HG02970 (cell line): ENCODE measurements around the gene OR6J1.
"Not testable (repeated sequence)": the region's sequence is repeated elsewhere in the genome, so short reads cannot be mapped to it uniquely, and the experiment has no call there.

Experiments used
- ATAC-seq: cut with Tn5 transposase; IDR thresholded peaks from one replicate; pipeline ENCODE4 v1.9.1; 2021; ENCODE audit warnings: mild to moderate bottlenecking, moderate library complexity, moderate number of reproducible peaks; ENCODE audit not compliant: unreplicated experiment, low FRiP score

Gene OR6J1

GRCh38 chr14:22651586-22651985, 7.4 kb upstream of the OR6J1 start:
- no peak for ATAC-seq

DNA sequence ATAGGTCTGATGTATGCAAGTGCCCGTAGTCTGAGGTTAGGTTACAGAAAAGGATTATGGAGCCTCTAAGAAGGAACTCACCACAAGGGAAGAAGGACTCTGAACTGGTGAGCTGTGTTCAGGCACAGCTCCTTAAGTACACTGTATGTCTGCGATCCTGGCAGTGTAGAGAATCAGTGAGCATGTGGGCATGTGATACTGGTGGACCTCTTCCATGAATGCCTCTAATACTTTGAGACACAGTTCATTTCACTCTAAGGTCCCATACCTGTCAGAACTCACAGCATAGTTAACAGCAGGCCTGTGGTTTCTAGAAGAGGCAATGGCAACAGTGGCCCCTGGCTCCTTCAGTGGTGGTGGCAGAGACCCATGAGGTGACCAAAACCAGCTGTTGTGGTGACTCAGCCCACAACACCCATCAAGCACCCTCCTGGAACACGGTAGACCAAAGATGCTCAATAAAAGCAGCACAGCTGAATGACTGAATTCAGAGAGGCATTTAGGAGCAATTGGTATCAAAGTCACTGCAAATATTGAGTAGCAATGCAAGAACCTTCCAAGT, 6.9 kb upstream of the OR6J1 start:
- ATAC-seq, result no peak

- no peak for ATAC-seq
Measured at GRCh38 chr14:22650046-22650739, 6.0 kb upstream of the OR6J1 start.

GRCh38 chr14:22648506-22648905, 4.4 kb upstream of the OR6J1 start:
- ATAC-seq, result no peak

DNA sequence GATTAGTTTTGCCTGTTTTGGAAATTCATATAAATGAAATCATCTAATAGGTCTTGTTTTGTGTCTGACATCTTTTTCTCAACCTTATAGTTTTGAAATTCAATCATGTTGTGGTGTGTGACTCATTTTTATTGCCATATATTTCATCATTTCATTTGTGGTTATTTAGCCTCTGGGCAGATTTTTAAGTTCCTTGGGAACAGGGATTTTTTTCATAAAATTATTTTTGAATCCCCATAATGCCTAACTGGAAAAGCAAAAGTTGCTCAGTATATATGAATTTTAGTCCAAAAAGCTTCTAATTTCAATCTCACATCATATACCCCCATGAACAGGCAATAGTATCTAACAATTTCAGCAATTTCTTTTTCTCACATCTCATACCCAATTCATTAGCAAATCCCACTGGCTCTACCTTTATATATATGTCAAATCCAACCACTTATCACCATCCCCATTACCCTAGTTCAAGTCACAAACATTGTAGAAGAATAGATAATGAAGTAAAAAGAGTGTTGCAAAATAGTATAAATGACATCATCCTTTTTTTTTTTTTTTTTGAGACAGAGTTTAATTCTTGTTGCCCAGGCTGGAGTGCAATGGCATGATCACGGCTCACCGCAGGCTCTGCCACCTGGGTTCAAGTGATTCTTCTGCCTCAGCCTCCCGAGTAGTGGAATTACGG, 2.6 kb upstream of the OR6J1 start:
- ATAC-seq, result no peak

GRCh38 chr14:22641846-22642245, 2.3 kb downstream of the OR6J1 start:
- ATAC-seq, result no peak

GRCh38 chr14:22640192-22640591, 4.0 kb downstream of the OR6J1 start:
- no peak for ATAC-seq

DNA sequence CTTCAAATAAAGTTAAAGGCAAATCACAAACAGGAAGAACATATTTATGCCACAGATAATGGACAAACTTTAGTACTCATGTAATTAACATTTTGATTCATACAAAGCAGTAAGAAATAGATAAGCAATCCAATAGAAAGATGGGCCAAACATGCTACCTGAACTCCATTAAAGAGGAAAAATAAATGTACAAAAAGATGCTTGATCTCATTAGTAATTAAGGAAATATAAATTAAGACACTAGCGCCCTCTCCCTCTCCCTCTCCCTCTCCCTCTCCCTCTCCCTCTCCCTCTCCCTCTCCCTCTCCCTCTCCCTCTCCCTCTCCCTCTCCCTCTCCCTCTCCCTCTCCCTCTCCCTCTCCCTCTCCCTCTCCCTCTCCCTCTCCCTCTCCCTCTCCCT, 8.2 kb downstream of the OR6J1 start:
- not testable (repeated sequence) for ATAC-seq

- no peak for ATAC-seq
Measured at GRCh38 chr14:22634233-22634900, 9.8 kb downstream of the OR6J1 start.

GRCh38 chr14:22630486-22630885, 13.7 kb downstream of the OR6J1 start:
- ATAC-seq, result no peak

- ATAC-seq, result no peak
Measured at GRCh38 chr14:22630066-22630465, 14.1 kb downstream of the OR6J1 start.

DNA sequence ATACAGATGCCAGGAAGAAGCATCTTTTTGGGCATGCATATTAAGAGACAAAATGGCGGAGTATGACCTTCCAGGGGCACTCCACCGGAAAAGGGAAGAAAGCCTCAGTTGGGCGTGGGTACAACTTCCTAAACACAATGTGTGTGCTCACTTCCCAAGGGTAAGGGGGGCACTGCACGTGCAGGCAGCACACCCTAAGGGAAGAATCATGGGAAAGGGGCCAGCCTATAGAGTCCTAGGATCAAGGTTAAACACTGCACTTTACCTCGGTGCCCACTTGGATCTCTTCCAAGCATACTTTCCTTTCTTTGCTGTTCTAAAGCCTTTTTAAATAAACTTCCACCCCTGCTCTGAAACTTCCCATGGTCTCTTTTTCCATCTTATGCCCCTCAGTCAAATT, 14.8 kb downstream of the OR6J1 start:
- no peak for ATAC-seq

- ATAC-seq, result no peak
Measured at GRCh38 chr14:22627506-22628263, 16.5 kb downstream of the OR6J1 start.

- ATAC-seq, result no peak
Measured at GRCh38 chr14:22626590-22626989, 17.6 kb downstream of the OR6J1 start.

- no peak for ATAC-seq
Measured at GRCh38 chr14:22623047-22623446, 21.1 kb downstream of the OR6J1 start.

DNA sequence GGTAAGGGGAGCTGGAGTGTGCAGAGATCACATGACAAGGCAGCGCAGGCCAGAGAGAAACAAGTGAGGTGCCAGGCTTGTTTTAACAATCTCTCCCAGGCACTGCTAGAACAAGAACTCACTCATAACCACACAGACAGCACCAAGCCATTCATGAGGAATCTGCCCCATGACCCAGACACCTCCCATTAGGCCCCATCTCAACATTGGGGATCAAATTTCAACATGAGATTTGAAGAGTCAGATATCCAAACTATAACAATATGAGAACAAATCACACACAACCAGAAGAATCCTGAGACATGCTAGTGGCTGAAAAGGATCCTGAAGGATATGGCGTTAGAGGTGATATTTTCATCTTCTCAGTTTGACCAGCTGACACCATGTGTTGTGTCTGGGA, 21.9 kb downstream of the OR6J1 start:
- no peak for ATAC-seq

DNA sequence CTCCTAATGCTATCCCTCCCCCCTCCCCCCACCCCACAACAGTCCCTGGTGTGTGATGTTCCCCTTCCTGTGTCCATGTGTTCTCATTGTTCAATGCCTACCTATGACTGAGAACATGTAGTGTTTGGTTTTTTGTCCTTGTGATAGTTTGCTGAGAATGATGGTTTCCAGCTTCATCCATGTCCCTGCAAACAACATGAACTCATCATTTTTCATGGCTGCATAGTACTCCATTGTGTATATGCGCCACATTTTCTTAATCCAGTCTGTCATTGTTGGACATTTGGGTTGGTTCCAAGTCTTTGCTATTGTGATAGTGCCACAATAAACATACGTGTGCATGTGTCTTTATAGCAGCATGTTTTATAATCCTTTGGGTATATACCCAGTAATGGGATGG, 28.4 kb downstream of the OR6J1 start:
- ATAC-seq, result not testable (repeated sequence)

- no peak for ATAC-seq
Measured at GRCh38 chr14:22614240-22614799, 29.8 kb downstream of the OR6J1 start.

DNA sequence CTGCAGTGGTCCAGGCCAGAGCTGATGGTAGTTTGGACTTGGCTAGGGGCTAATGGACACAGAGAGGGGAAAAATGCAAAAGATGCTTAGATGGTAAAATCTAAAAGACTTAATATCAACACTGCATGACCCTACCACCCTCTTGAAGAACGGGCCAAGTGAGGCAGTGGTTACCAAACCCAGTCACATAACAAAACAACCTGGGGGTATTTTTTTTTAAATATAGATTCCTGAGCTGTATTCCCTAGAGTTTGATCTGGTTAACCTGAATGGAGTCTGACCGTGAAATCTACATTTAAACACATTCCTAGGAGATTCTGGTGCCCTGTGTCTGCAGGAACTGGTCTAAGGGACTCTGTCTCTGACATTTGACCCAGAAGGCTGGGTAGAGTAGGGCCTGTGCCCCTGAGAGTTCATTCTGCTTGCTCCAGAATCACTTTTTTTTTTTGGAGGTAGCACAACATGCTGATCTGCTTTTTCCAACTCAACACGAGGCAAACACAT, 30.4 kb downstream of the OR6J1 start:
- no peak for ATAC-seq

DNA sequence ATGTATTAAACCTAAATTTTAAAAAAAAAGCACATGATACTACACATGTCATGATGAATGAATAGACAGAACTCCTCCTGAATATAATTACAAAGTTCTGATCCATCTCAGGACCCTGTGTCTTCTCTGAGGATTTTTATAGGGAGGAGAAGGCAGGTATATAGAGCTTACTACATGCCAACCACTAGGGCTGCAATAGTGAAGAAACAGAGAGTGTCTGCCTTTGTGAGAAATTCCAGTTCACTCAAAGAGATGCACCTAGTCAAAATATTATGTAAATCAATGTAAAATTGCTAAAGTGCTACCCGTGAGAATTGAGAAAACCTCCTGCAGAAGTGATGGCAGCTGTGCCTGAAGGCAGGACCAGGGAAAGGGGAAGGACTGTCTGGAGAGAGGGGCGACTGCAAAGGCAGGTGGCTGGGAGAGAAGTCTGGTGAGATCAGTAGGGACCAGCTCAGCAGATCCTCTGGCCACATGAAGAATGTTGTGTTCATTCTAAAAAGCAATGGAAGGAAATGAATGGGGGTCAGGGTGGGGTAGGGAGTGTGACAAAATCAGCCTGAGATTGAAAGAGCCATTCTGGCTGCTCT, 31.0 kb downstream of the OR6J1 start:
- no peak for ATAC-seq
